NCI-H146 treated with DMSO at 0.1 percent for 48 hours (cell line): ENCODE results near the gene KCNN4.

Experiments
- DNase-seq: peaks from one replicate; lab custom pipeline; 2025; ENCODE audit not compliant: unreplicated experiment; lab: John Stamatoyannopoulos, UW

KCNN4 gene

GRCh38 chr19:43799502-43800142, 18.8 kb upstream of the KCNN4 start:
- peak; percentile 66 for DNase-seq

GRCh38 chr19:43798546-43799409, 18.0 kb upstream of the KCNN4 start:
- DNase-seq, result peak; percentile 82

GRCh38 chr19:43798026-43798545, 17.3 kb upstream of the KCNN4 start:
- DNase-seq, result no peak

- DNase-seq, result no peak
These were observed 16.8 kb upstream of the KCNN4 start for GRCh38 chr19:43797556-43797955.

GRCh38 chr19:43797118-43797517, 16.3 kb upstream of the KCNN4 start:
- DNase-seq, result no peak

- DNase-seq, result no peak
These were observed 9.8 kb upstream of the KCNN4 start for GRCh38 chr19:43790587-43790986.

- no peak for DNase-seq
These were observed 8.3 kb upstream of the KCNN4 start for GRCh38 chr19:43789029-43789428.

GRCh38 chr19:43786665-43787064, 5.9 kb upstream of the KCNN4 start:
- no peak for DNase-seq

- DNase-seq, result peak; percentile 68
These were observed 4.4 kb upstream of the KCNN4 start for GRCh38 chr19:43784981-43785808.

GRCh38 chr19:43784241-43784980, 3.6 kb upstream of the KCNN4 start:
- no peak for DNase-seq

- DNase-seq, result no peak
These were observed 2.9 kb upstream of the KCNN4 start for GRCh38 chr19:43783636-43784035.

- no peak for DNase-seq
These were observed 2.0 kb upstream of the KCNN4 start for GRCh38 chr19:43782689-43783231.

- no peak for DNase-seq
These were observed 1.5 kb upstream of the KCNN4 start for GRCh38 chr19:43782311-43782660.

GRCh38 chr19:43781630-43782310, 997 bp upstream of the KCNN4 start:
- no peak for DNase-seq

GRCh38 chr19:43779820-43780219, 953 bp downstream of the KCNN4 start:
- DNase-seq, result no peak

- no peak for DNase-seq
These were observed 1.5 kb downstream of the KCNN4 start for GRCh38 chr19:43779147-43779819.

GRCh38 chr19:43778651-43779050, 2.1 kb downstream of the KCNN4 start:
- DNase-seq, result peak; percentile 98

- no peak for DNase-seq
These were observed 3.5 kb downstream of the KCNN4 start for GRCh38 chr19:43777163-43777695.

- no peak for DNase-seq
These were observed 4.5 kb downstream of the KCNN4 start for GRCh38 chr19:43776286-43776685.
